IMR-90 (cell line): ENCODE data around the gene ATP2B1. TPM values are rescaled to one million over a fixed set of nuclear protein-coding genes. Genes with fewer than 3 reads are reported as not detected.

Experiments
- ATAC-seq: fragments of 200-7000 bp; cut with Tn5 transposase; 2 replicates; pipeline ENCODE4 v1.9.1; 2020; ENCODE audit warnings: low read depth, mild to moderate bottlenecking, moderate library complexity
- BruUV-seq: library from RNA; stranded (reverse); fragments of 400-500 nt; replicated peaks from 2 replicates; lab custom pipeline; 2021; lab: Mats Ljungman, UMichigan
- CTCF ChIA-PET: fragments of 300-600 bp; formaldehyde crosslinking; extraction: SDS; loops from one replicate; lab custom pipeline; 2021; ENCODE audit warnings: antibody characterized with exemption; lab: Yijun Ruan, JAX
- POLR2A ChIA-PET: fragments of 300-600 bp; sonication (Branson Sonifier 250); formaldehyde crosslinking; loops from one replicate; lab custom pipeline; 2022; ENCODE audit warnings: antibody characterized with exemption; ENCODE audit not compliant: unreplicated experiment; lab: Charles Lee
- DNase-seq: peaks from one replicate; pipeline ENCODE4 v3.0.0; 2013
- H2AFZ ChIP-seq: replicated peaks from 2 replicates; pipeline ENCODE3; 2013; ENCODE audit warnings: low read length, mild to moderate bottlenecking; ENCODE audit not compliant: poor library complexity
- H2AK5ac ChIP-seq: 2 replicates; pipeline ENCODE4 v1.6.1; 2013; ENCODE audit warnings: low read depth, low read length, inconsistent platforms
- H2AK9ac ChIP-seq: replicated peaks from 2 replicates; pipeline ENCODE3; 2013; ENCODE audit warnings: mild to moderate bottlenecking, low read depth, low read length, moderate library complexity; ENCODE audit not compliant: poor library complexity
- H2BK120ac ChIP-seq: 2 replicates; pipeline ENCODE4 v1.6.1; 2013; ENCODE audit warnings: low read depth, low read length, inconsistent platforms
- H2BK15ac ChIP-seq: 3 replicates; pipeline ENCODE4 v1.6.1; 2013; ENCODE audit warnings: low read depth, low read length, inconsistent platforms
- H2BK20ac ChIP-seq: 2 replicates; pipeline ENCODE4 v1.6.1; 2013; ENCODE audit warnings: low read depth, mild to moderate bottlenecking, inconsistent platforms, low read length, moderate library complexity
- H2BK5ac ChIP-seq: 2 replicates; pipeline ENCODE4 v1.6.1; 2013; ENCODE audit warnings: mild to moderate bottlenecking, low read depth, low read length, inconsistent platforms; ENCODE audit not compliant: poor library complexity, severe bottlenecking
- H3K14ac ChIP-seq: replicated peaks from 2 replicates; pipeline ENCODE4 v1.6.1; 2013; ENCODE audit warnings: low read depth, low read length, inconsistent platforms
- H3K18ac ChIP-seq: 2 replicates; pipeline ENCODE4 v1.6.1; 2013; ENCODE audit warnings: low read depth, low read length, control low read depth
- H3K23ac ChIP-seq: 2 replicates; pipeline ENCODE4 v1.6.1; 2013; ENCODE audit warnings: low read depth, low read length, inconsistent platforms
- H3K27ac ChIP-seq: 2 replicates; pipeline ENCODE4 v1.5.1; 2013; ENCODE audit warnings: mild to moderate bottlenecking, control low read depth, low read length; ENCODE audit not compliant: insufficient read depth
- H3K27me3 ChIP-seq: 2 replicates; pipeline ENCODE4 v1.6.1; 2013; ENCODE audit warnings: low read length; ENCODE audit not compliant: control insufficient read depth, insufficient read depth
- H3K36me3 ChIP-seq: 2 replicates; pipeline ENCODE4 v1.6.1; 2013; ENCODE audit warnings: low read length, mixed read lengths; ENCODE audit not compliant: control insufficient read depth, insufficient read depth
- H3K4ac ChIP-seq: 2 replicates; pipeline ENCODE4 v1.6.1; 2013; ENCODE audit warnings: low read depth, low read length, inconsistent platforms
- H3K4me1 ChIP-seq: 2 replicates; pipeline ENCODE4 v1.6.1; 2013; ENCODE audit warnings: low read length, mixed read lengths; ENCODE audit not compliant: control insufficient read depth, insufficient read depth
- H3K4me2 ChIP-seq: 2 replicates; pipeline ENCODE4 v1.6.1; 2013; ENCODE audit warnings: low read depth, mild to moderate bottlenecking, control low read depth, low read length, moderate library complexity
- H3K4me3 ChIP-seq: 2 replicates; pipeline ENCODE4 v1.5.1; 2013; ENCODE audit warnings: low read depth, mild to moderate bottlenecking, control low read depth, low read length, moderate library complexity; ENCODE audit not compliant: insufficient read depth
- H3K56ac ChIP-seq: 2 replicates; pipeline ENCODE4 v1.6.1; 2013; ENCODE audit warnings: low read length, inconsistent platforms; ENCODE audit not compliant: insufficient read depth; ENCODE audit errors: extremely low read depth
- H3K79me1 ChIP-seq, 2 experiments: 2 replicates each; pipeline ENCODE4 v1.6.1; 2013; ENCODE audit warnings: low read length in 2 of 2, inconsistent platforms in 1 of 2, low read depth in 1 of 2
- H3K9ac ChIP-seq: 2 replicates; pipeline ENCODE4 v1.6.1; 2013; ENCODE audit warnings: low read depth, low read length, control low read depth
- H3K9me1 ChIP-seq: 2 replicates; pipeline ENCODE4 v1.6.1; 2013; ENCODE audit warnings: low read length, inconsistent platforms; ENCODE audit not compliant: insufficient read depth
- H3K9me3 ChIP-seq: 2 replicates; pipeline ENCODE4 v1.6.1; 2013; ENCODE audit warnings: low read length; ENCODE audit not compliant: control insufficient read depth, insufficient read depth
- H4K20me1 ChIP-seq: 2 replicates; pipeline ENCODE4 v1.6.1; 2013; ENCODE audit warnings: low read length, inconsistent platforms; ENCODE audit not compliant: insufficient read depth
- H4K5ac ChIP-seq: 2 replicates; pipeline ENCODE4 v1.6.1; 2013; ENCODE audit warnings: mild to moderate bottlenecking, low read depth, low read length, control low read depth
- H4K8ac ChIP-seq, 2 experiments: 2 replicates each; pipeline ENCODE4 v1.6.1; 2013; ENCODE audit warnings: low read depth in 2 of 2, low read length in 2 of 2, control low read depth in 1 of 2, inconsistent platforms in 1 of 2
- H4K91ac ChIP-seq: 2 replicates; pipeline ENCODE4 v1.6.1; 2013; ENCODE audit warnings: low read depth, low read length, inconsistent platforms; ENCODE audit not compliant: insufficient read depth
- BHLHE40 ChIP-seq: fragments of 150-350 bp; IDR thresholded peaks from 2 replicates; pipeline ENCODE4 v1.6.1; 2016; ENCODE audit warnings: mild to moderate bottlenecking, low read depth, low read length
- CEBPB ChIP-seq: IDR thresholded peaks from 2 replicates; pipeline ENCODE4 v1.6.1; 2012; ENCODE audit warnings: low read depth, low read length, improper control_type of control experiment
- CHD1 ChIP-seq: IDR thresholded peaks from 2 replicates; pipeline ENCODE4 v1.6.1; 2012; ENCODE audit warnings: low read depth, low read length, improper control_type of control experiment
- FOS ChIP-seq: fragments of 150-350 bp; IDR thresholded peaks from 2 replicates; pipeline ENCODE4 v1.6.1; 2016; ENCODE audit warnings: low read depth, low read length
- MAFK ChIP-seq: IDR thresholded peaks from 2 replicates; pipeline ENCODE4 v1.6.1; 2012; ENCODE audit warnings: low read depth, low read length, improper control_type of control experiment
- MAZ ChIP-seq: IDR thresholded peaks from 2 replicates; pipeline ENCODE4 v1.6.1; 2012; ENCODE audit warnings: low read depth, mild to moderate bottlenecking, low read length, improper control_type of control experiment, moderate library complexity, borderline replicate concordance
- MXI1 ChIP-seq: IDR thresholded peaks from 2 replicates; pipeline ENCODE4 v1.6.1; 2012; ENCODE audit warnings: low read depth, mild to moderate bottlenecking, low read length, moderate library complexity, borderline replicate concordance
- POLR2A ChIP-seq: IDR thresholded peaks from 2 replicates; pipeline ENCODE4 v1.6.1; 2012; ENCODE audit warnings: mild to moderate bottlenecking, low read depth, low read length
- RAD21 ChIP-seq: IDR thresholded peaks from 2 replicates; pipeline ENCODE4 v1.6.1; 2012; ENCODE audit warnings: low read length, improper control_type of control experiment
- RFX5 ChIP-seq: IDR thresholded peaks from 2 replicates; pipeline ENCODE4 v1.8.0; 2012; ENCODE audit warnings: low read depth, mild to moderate bottlenecking, low read length, moderate library complexity
- SMC3 ChIP-seq: fragments of 150-350 bp; IDR thresholded peaks from 2 replicates; pipeline ENCODE4 v1.6.1; 2016; ENCODE audit warnings: low read depth, mild to moderate bottlenecking, antibody characterized with exemption, low read length, moderate library complexity
- WGBS, 2 experiments: methylation state at CpG; one replicate each; pipeline versions ENCODE4 v1.1.5 to v1.1.7; 2013; ENCODE audit warnings: missing lambda C conversion rate in 2 of 2; ENCODE audit not compliant: insufficient read length in 1 of 2; ENCODE audit errors: extremely low coverage in 2 of 2; 5-methylcytosine and 5-hydroxymethylcytosine counted together
- dilution Hi-C: fragments of 300-500 bp; cut with HindIII; formaldehyde crosslinking; loops from one replicate; pipeline ENCODE4 v1.14.3; 2018; ENCODE audit warnings: low sequenced_read_pairs; ENCODE audit not compliant: unreplicated experiment
- in situ Hi-C: fragments of 300-500 bp; cut with MboI; formaldehyde crosslinking; loops from 3 replicates; pipeline ENCODE4 v1.14.3; 2019; ENCODE audit warnings: low sequenced_read_pairs, inconsistent platforms, mixed read lengths
- intact Hi-C: fragments of 100-400 bp; cut with micrococcal nuclease; formaldehyde crosslinking; loops from 2 replicates; pipeline ENCODE4 v1.10.0; 2022
- polyA plus RNA-seq, 3 experiments: library from polyadenylated mRNA; depleted of rRNA; stranded (reverse); fragments of >200 nt; gene quantifications; 2 replicates each; pipeline ENCODE4 v1.2.3, GENCODE V29; 2012; ENCODE audit warnings: low replicate concordance in 1 of 3
- total RNA-seq: library from RNA; depleted of rRNA; stranded (reverse); fragments of >200 nt; gene quantifications from 2 replicates; pipeline ENCODE4 v1.2.3, GENCODE V29; 2012
- TF ChIP-seq, protein P1 (sequence below): conservative IDR thresholded peaks from 2 replicates; pipeline ENCODE4 v1.5.1; 2012; ENCODE audit warnings: mild to moderate bottlenecking, low read depth, low read length, improper control_type of control experiment
- TF ChIP-seq, protein P2 (sequence below): fragments of 150-350 bp; IDR thresholded peaks from 2 replicates; pipeline ENCODE4 v1.6.1; 2017; ENCODE audit warnings: mild to moderate bottlenecking, antibody characterized with exemption, low read length, low read depth
- TF ChIP-seq, protein P3 (sequence below): fragments of 150-350 bp; IDR thresholded peaks from 2 replicates; pipeline ENCODE4 v1.6.1; 2016; ENCODE audit warnings: low read depth, mild to moderate bottlenecking, low read length, moderate library complexity, borderline replicate concordance

The ATP2B1 gene
- total and polyA plus RNA-seq, 2 of the 4 experiments (the other 2 are of a cell fraction), result 9.9 to 32.6 TPM

DNA sequence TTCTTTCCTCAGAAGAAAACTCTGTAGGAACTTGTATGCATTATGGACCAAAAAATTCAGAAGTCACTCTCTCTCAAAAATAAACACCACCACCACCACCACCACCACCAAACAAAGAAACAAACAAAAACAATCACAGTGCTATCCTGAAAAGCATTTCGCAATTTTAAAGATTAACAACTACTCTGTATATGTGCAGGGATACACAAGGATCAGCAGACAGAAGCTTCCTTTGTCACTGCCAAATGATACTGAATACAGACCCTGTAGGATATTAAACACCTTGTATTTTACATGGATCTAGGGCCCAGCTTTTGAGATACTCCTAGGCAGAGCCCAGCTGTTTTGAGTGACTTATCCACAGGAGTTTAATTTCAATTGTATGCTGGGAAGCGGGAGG is 31.7 kb downstream of the ATP2B1 start:
- no peak overlapping the region for H3K18ac ChIP-seq
- DNase-seq (no peak), ATAC-seq (no peak; the same call in 1 of the 2 replicates)
- H2AFZ ChIP-seq, result no peak overlapping the region
- no peak overlapping the region for H3K9ac ChIP-seq
- H4K5ac ChIP-seq, result peak overlapping the region; percentile 40; the same call in 1 of the 2 replicates
- no peak overlapping the region; the same call in 1 of the 2 replicates for H3K23ac ChIP-seq
- peaks cover 6% of the 10 kb centered on the region; the same call in 1 of the 2 replicates for H3K4me1 ChIP-seq
- ChIA-PET POLR2A (no interaction called here), CTCF (no interaction called here)
- dilution Hi-C loops, result no loop called here
- H3K4ac ChIP-seq, result no peak overlapping the region
- H3K14ac ChIP-seq, result no peak overlapping the region; the same call in 1 of the 2 replicates
- H2BK5ac ChIP-seq, result no peak overlapping the region
- no peaks in the 10 kb centered on the region for H3K27me3 ChIP-seq
- no peak overlapping the region for H4K91ac ChIP-seq
- no peak overlapping the region for H2BK20ac ChIP-seq
- H3K56ac ChIP-seq, result no peak overlapping the region
- peaks cover 3% of the 10 kb centered on the region; the same call in 1 of the 2 replicates for H3K9me1 ChIP-seq
- H2AK5ac ChIP-seq, result no peak overlapping the region
- no peak overlapping the region for H3K27ac ChIP-seq
- no peak overlapping the region for H3K4me3 ChIP-seq
- H2AK9ac ChIP-seq, result no peak overlapping the region
- TF ChIP-seq POLR2A (no peak), RFX5 (no peak), FOS (no peak), BHLHE40 (no peak), MAZ (no peak), CEBPB (no peak; the same call in 1 of the 2 replicates), RAD21 (no peak), MXI1 (no peak), CHD1 (no peak), MAFK (no peak), SMC3 (no peak)
- TF ChIP-seq, protein P1, sequence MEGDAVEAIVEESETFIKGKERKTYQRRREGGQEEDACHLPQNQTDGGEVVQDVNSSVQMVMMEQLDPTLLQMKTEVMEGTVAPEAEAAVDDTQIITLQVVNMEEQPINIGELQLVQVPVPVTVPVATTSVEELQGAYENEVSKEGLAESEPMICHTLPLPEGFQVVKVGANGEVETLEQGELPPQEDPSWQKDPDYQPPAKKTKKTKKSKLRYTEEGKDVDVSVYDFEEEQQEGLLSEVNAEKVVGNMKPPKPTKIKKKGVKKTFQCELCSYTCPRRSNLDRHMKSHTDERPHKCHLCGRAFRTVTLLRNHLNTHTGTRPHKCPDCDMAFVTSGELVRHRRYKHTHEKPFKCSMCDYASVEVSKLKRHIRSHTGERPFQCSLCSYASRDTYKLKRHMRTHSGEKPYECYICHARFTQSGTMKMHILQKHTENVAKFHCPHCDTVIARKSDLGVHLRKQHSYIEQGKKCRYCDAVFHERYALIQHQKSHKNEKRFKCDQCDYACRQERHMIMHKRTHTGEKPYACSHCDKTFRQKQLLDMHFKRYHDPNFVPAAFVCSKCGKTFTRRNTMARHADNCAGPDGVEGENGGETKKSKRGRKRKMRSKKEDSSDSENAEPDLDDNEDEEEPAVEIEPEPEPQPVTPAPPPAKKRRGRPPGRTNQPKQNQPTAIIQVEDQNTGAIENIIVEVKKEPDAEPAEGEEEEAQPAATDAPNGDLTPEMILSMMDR, result no peak
- TF ChIP-seq, protein P2, sequence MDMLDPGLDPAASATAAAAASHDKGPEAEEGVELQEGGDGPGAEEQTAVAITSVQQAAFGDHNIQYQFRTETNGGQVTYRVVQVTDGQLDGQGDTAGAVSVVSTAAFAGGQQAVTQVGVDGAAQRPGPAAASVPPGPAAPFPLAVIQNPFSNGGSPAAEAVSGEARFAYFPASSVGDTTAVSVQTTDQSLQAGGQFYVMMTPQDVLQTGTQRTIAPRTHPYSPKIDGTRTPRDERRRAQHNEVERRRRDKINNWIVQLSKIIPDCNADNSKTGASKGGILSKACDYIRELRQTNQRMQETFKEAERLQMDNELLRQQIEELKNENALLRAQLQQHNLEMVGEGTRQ, result no peak
- TF ChIP-seq, protein P3, sequence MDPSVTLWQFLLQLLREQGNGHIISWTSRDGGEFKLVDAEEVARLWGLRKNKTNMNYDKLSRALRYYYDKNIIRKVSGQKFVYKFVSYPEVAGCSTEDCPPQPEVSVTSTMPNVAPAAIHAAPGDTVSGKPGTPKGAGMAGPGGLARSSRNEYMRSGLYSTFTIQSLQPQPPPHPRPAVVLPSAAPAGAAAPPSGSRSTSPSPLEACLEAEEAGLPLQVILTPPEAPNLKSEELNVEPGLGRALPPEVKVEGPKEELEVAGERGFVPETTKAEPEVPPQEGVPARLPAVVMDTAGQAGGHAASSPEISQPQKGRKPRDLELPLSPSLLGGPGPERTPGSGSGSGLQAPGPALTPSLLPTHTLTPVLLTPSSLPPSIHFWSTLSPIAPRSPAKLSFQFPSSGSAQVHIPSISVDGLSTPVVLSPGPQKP, result no peak
- no peak overlapping the region for H3K4me2 ChIP-seq
- in situ Hi-C loops, result no loop called here
- 80% methylated on average over 1 of the region's 2 CpGs; no CpG with 5 or more reads in 1 of the 2 experiments for WGBS, 2 experiments
- no peaks in the 10 kb centered on the region for H3K36me3 ChIP-seq
- peaks cover 2% of the 10 kb centered on the region; the same call in 1 of the 2 replicates for H3K9me3 ChIP-seq
- no peak overlapping the region for H4K8ac ChIP-seq
- intact Hi-C loops, result no loop called here
- BruUV-seq, result no TSS peak
- H2BK15ac ChIP-seq, result no peak overlapping the region
- peaks cover 28 to 59% of the 10 kb centered on the region in 2 experiments for H3K79me1 ChIP-seq
- H2BK120ac ChIP-seq, result no peak overlapping the region
- H4K20me1 ChIP-seq, result peaks cover 51% of the 10 kb centered on the region
